ENCODE results near the gene PALD1.

Gene PALD1

DNA sequence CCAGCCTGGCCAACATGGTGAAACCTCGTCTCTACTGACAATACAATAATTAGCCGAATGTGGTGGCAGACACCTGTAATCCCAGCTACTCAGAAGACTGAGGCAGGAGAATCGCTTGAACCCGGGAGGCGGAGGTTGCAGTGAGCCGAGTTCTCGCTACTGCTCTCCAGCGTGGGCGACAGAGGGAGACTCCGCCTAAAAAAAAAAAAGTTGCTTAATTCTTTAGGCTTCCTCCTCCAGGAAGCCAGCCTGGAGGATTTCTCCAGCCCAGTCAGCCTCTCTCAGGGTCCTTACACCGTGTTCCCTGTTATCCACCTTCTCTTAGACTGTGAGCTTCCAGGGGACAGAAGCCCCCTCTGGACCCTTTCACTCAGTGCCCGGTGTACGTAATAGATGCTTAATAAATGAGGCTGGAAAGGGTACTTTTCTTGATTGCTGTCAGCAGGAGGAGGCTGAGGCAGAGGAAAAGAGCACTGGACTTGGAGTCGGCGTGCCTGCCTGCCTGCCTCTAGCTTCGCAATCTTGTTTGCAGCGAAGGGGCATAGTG lies 20.7 kb upstream of the PALD1 start:
- POLR2A ChIA-PET: interaction anchor here (1.0 to 1.1 kb wide), 2 partner anchors 12 to 79 kb away, joined by 3 read pairs; no protein-coding TSS in a partner anchor
- TF ChIP-seq FOXK2 (IDR thresholded peaks at IDR 0.05) (no peak), FOXA1 (IDR thresholded peaks at IDR 0.05) (no peak), ARNT (IDR thresholded peaks at IDR 0.05) (no peak), NFRKB (IDR thresholded peaks at IDR 0.05) (no peak), HDGF (IDR thresholded peaks at IDR 0.05; ENCODE audit: borderline replicate concordance) (no peak), ZNF384 (IDR thresholded peaks at IDR 0.05) (no peak; the same call in 1 of the 2 replicates), LEF1 (IDR thresholded peaks at IDR 0.05; ENCODE audit: borderline replicate concordance) (no peak), SP1 (IDR thresholded peaks at IDR 0.05) (no peak), TARDBP (IDR thresholded peaks at IDR 0.05) (no peak), BHLHE40 (IDR thresholded peaks at IDR 0.05; ENCODE audit: borderline replicate concordance) (no peak), CTBP1 (IDR thresholded peaks at IDR 0.05; ENCODE audit: borderline replicate concordance) (no peak), ELF4 (IDR thresholded peaks at IDR 0.05) (no peak), SUZ12 (IDR thresholded peaks at IDR 0.05) (no peak), FOXM1 (IDR thresholded peaks at IDR 0.05; ENCODE audit: borderline replicate concordance) (no peak)
- TF ChIP-seq, protein P1, sequence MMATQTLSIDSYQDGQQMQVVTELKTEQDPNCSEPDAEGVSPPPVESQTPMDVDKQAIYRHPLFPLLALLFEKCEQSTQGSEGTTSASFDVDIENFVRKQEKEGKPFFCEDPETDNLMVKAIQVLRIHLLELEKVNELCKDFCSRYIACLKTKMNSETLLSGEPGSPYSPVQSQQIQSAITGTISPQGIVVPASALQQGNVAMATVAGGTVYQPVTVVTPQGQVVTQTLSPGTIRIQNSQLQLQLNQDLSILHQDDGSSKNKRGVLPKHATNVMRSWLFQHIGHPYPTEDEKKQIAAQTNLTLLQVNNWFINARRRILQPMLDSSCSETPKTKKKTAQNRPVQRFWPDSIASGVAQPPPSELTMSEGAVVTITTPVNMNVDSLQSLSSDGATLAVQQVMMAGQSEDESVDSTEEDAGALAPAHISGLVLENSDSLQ (IDR thresholded peaks at IDR 0.05): no peak
- no peak for DNase-seq (ENCODE audit: extremely low spot score)
- CTCF ChIA-PET: no interaction called here

DNA sequence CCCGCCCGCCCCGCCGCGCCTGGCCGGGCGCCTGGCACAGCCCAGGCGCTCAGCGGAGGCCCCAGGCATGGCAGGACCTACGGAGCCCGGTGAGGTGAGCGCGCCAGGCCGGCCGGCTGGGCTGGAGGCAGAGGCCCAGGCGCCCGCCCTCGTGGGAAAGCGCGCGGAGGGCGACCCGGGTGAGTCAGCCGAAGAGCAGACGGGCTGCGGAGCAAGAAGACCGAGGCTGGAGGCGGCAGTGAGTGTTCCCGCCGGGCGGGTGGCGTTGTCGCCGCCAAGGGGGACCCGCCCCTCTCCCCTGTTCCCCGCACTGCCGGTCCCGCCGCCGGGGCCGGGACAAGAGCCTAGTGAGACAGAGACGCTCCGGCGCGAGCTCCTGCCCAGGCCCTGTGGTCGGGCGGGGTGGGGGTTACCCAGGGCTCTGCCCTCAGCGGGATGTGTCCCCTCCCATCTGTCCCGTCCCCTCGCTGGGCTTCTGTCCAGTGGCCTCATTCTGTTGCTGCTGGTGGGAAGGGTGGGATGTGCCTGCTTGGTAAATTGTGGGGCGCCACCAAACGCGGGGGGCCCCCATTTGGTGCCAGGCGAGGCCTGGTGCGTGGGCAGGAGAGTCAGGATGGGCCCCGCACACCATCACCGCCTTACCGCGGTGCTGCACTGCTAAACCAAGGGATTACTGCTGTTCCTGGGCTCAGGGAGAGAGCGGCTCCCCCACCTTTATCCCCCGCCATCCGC lies 20.1 kb upstream of the PALD1 start:
- ChIA-PET POLR2A (interaction anchor here (1.0 to 1.1 kb wide), 2 partner anchors 13 to 79 kb away, joined by 3 read pairs; no protein-coding TSS in a partner anchor), CTCF (interaction anchor here (0.6 kb wide), 1 partner anchor 71 kb away, joined by 8 read pairs; no protein-coding TSS in a partner anchor)
- peak; percentile 43 for DNase-seq (ENCODE audit: extremely low spot score)

DNA sequence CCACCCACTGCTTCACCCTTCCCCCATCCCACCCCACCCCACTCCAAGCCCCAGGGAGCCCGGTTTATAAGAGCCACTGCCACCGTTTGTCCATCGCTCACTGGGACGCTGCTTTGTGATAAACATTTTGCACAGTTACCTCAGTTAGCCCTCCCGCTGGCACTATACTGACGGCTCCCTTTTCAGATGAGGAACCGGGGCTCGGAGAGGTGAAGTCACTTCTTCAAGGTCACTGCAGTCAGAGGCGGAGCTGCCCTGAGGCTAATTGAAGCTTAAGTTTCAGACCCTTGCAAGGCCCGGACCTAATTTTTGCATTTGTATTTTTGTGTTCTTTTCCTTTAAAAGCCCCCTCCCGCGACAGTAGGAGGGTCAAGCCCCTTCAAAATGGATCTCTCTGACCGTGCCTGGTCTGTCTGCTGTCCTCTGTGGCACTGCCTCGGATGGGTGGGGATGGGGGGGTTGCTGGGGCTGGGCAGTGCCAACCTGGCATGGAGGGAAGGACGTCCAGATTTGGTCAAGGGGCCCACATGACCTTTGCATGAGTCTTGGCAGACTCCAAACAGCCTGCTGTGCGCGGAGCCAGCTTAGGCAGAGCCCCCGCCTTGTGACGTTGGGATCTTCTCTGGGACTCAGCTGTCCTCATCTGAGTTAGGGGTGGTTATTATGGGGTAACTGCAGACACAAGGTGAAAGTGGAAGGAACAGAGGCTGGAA lies 19.4 kb upstream of the PALD1 start:
- POLR2A ChIA-PET: no interaction called here
- TF ChIP-seq ELF4 (IDR thresholded peaks at IDR 0.05): no peak
- TF ChIP-seq CTBP1 (IDR thresholded peaks at IDR 0.05; ENCODE audit: borderline replicate concordance): no peak
- no peak for TF ChIP-seq FOXM1 (IDR thresholded peaks at IDR 0.05; ENCODE audit: borderline replicate concordance)
- TF ChIP-seq FOXK2 (IDR thresholded peaks at IDR 0.05): no peak
- TF ChIP-seq, protein P1 (IDR thresholded peaks at IDR 0.05): no peak
- TF ChIP-seq LEF1 (IDR thresholded peaks at IDR 0.05; ENCODE audit: borderline replicate concordance): no peak
- TF ChIP-seq SP1 (IDR thresholded peaks at IDR 0.05): no peak
- TF ChIP-seq ARNT (IDR thresholded peaks at IDR 0.05): no peak
- TF ChIP-seq FOXA1 (IDR thresholded peaks at IDR 0.05): no peak
- TF ChIP-seq HDGF (IDR thresholded peaks at IDR 0.05; ENCODE audit: borderline replicate concordance): no peak
- no peak for TF ChIP-seq BHLHE40 (IDR thresholded peaks at IDR 0.05; ENCODE audit: borderline replicate concordance)
- peak; percentile 33 for DNase-seq (ENCODE audit: extremely low spot score)
- CTCF ChIA-PET: interaction anchor here (0.6 kb wide), 1 partner anchor 72 kb away, joined by 8 read pairs; no protein-coding TSS in a partner anchor

More for the DNA sequence above, 20.1 kb upstream of the PALD1 start:
- TF ChIP-seq ZNF384 (IDR thresholded peaks at IDR 0.05) (no peak), HDGF (IDR thresholded peaks at IDR 0.05; ENCODE audit: borderline replicate concordance) (0 out of 2 replicates have a peak, but pooled peaks have one; percentile 47), L3MBTL2 (conservative IDR thresholded peaks at IDR 0.05) (peak; percentile 53)

DNA sequence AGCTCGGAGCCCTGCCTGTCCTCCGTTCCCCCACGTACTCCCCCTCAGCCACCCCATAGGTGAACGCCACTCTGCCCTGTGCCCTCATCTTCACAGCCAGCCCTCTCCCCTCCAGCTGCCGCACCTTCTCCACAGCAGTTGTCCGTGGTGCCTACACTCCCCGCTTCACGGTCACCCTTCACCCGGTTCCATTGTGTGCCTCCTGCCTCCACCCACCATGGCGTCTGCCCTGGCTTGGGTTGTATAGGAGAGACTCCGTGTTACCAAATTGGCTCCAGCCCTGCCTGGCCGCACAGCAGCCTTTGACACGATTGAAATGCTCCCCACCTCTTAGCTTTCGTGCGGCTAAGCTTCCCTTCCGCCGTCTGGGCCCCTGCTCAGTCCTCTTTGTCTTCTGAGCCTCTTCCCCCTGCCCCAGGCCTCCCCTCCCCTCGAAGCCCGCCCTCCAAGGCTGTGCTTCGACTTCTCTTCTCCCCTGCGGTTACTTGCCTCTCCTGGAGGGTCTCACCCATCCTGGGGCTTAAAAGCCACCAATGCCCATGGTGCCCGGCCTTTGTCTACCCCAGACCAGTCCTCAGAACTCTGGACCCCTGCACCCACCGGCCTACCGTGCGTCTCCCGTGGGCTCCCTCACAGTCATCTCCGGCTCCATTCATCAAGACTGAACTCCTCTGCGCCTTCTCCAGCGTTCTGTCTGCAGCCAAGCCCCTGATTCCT lies 18.6 kb upstream of the PALD1 start:
- TF ChIP-seq TARDBP (IDR thresholded peaks at IDR 0.05): no peak
- no peak for TF ChIP-seq L3MBTL2 (conservative IDR thresholded peaks at IDR 0.05)
- TF ChIP-seq ELF4 (IDR thresholded peaks at IDR 0.05): no peak
- TF ChIP-seq LEF1 (IDR thresholded peaks at IDR 0.05; ENCODE audit: borderline replicate concordance): no peak
- no peak for TF ChIP-seq SP1 (IDR thresholded peaks at IDR 0.05)
- TF ChIP-seq ARNT (IDR thresholded peaks at IDR 0.05): no peak
- TF ChIP-seq HDGF (IDR thresholded peaks at IDR 0.05; ENCODE audit: borderline replicate concordance): no peak
- TF ChIP-seq, protein P1 (IDR thresholded peaks at IDR 0.05): no peak
- DNase-seq (ENCODE audit: extremely low spot score): no peak
- ChIA-PET POLR2A (no interaction called here), CTCF (interaction anchor here (1.9 to 2.2 kb wide), 2 partner anchors 18 to 77 kb away, joined by 7 to 9 read pairs; partner anchors contain the start of gene PALD1)

Measured in HEK293T (cell line).